Stimulated activated CD8-positive, alpha-beta memory T cell treated with anti-CD3 and anti-CD28 coated beads, Interleukin-15, amount 100 ng/mL, for 1 hour (primary cell): ENCODE data around the gene ULK3.

Experiments
- DNase-seq: peaks from one replicate; pipeline ENCODE4 v3.0.0-alpha.2; 2020; ENCODE audit warnings: low read depth

The ULK3 gene

DNA sequence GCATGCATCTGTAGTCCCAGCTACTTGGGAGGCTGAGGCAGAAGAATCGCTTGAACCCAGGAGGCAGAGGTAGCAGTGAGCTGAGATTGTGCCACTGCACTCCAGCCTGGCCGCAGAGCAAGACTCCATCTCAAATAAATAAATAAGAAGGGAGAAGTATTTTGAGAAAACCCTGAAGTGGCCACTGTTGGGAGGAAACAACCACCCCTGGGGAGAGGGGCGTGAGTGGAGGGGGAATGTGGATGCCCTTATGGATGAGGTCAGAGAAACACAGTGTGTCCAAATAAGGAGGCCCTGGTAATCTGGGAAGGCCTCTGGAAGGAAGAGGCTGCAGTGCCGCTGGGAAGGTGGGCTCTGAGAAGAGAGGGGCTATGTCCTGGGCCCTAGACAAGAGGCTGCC, 20.7 kb downstream of the ULK3 start:
- no peak for DNase-seq

DNA sequence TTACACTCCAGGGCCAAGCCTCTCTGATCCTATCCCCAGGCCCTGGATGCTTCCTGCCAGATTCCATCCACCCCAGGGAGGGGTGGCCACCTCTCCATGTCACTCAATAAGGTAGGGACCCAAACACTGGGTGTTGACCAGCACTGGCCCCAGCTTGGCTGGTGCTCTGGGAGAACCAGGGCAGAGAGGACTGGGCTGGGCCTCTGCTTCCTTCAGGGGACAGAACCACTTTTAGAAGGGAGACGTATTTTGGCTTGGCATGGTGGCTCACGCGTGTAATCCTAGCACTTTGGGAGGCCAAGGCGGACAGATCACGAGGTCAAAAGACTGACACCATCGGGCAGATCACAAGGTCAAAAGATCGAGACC, 21.2 kb downstream of the ULK3 start:
- no peak for DNase-seq

DNA sequence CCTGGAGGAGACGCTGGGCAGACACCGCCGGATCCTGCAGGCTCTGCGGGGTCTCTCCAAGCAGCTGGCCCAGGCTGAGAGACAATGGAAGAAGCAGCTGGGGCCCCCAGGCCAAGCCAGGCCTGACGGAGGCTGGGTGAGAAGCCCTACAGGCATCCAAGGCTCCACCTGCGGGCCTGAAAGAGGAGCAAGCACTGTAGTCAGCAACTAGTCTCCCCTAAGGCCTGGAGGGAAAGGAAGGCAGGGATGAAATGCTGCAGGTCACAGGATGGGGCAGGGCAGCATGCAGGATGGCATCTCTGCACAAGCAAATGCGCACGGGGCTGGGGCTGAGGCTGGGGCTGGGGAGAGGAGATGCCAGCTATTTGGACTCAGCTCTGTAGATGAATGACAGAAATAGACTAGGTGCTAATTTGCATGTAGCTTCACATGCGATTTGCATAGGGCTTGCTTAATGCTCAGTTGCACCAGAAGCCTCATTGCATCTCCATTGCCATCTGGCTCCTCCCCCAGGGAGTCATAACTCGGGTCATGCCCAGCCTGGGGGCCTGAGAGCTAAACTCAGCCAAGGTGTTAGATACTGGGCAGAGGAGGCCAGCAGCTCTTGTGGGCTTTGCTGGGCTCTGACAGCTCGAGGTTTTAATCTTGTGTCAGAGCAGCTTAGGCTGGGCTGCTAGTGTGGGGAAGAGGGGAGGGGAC, 21.7 kb downstream of the ULK3 start:
- no peak for DNase-seq

DNA sequence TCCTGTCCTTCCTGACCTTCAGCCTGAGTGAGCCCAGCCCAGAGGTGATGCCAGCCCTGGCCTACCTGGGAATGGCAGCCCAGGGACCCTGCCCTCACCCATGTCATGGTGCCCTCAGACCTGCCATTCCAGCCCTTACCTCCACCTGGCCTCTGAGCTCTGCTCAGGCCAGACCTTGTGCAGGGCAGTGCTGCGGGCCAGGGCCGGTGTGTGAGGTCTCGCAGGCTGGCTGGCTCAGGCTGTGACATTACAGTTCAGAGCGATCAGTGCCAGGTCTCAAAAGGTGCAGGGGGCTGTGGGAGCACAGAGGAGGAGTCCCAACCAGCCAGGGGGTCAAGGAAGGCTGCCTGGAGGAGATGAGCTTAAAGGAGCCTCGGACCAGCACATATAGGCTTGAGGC, 22.9 kb downstream of the ULK3 start:
- DNase-seq, result no peak

DNA sequence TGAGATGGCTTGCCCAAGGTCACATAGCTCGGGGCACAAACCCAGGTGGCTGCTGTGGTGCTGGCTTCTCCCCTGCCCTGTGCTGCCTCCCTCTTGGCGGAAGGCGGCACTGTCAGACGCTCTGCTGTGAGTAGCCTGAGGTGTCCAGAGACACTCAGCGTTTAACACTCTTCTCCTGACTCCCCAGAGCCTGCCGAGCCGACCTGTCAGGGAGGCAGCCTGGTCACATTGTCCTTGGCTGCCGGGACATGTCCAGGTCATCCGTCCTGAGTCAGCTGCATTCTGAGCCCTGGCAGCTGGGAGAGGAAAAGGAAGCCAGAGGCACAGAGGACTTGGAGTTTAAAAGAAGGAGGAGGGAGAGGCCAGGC, 25.6 kb downstream of the ULK3 start:
- no peak for DNase-seq

DNA sequence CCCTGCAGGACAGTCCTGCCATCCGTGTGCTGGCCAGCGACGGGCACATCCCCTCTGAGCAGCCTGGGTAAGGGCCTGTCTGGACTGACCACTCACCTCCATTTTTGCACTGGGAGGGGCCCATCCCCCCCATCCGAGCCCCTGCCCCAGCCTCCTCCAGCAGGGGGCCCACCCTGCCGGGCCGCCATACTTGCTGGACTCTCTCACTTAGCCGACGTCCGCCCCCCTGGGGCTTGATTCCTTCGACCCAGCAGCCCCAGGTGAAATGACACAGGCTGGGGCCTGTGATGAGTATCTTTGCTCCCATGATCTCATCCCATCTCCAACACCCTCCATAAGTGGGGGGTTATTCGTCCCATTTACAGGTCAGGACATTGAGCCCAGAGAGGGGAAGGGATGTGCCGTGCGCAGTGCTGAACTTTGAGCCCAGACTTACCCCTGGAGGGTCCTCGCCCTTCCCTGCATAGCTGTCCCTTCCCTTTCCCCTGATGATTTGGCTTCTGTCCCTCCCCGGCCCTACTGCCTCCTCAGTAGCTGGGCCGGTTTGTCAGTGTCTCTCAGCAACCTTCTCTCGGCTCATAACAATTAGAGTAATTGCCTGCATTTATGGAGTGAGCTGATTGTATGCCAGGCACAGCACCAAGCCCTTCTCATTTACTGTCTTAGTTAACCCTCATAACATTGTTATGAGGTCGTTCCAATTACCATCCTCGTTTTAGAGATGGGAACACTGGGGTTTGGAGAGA, 26.2 kb downstream of the ULK3 start:
- DNase-seq, result no peak

DNA sequence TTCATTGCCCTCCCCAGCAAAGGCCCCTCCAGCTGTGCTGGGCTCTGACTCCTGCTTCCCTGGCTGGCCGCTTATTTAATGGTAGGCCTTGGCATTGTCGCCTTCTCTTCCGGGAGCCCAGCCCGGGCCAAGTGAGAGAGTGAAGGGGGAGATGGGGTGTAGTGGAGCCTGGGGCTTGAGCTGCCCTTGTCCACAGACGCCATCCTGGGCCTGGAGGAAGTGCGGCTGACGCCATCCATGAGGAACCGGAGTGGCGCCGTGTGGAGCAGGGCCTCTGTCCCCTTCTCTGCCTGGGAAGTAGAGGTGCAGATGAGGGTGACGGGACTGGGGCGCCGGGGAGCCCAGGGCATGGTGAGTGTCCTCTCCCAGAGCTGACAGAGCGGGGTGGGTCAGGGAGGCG, 27.0 kb downstream of the ULK3 start:
- no peak for DNase-seq

DNA sequence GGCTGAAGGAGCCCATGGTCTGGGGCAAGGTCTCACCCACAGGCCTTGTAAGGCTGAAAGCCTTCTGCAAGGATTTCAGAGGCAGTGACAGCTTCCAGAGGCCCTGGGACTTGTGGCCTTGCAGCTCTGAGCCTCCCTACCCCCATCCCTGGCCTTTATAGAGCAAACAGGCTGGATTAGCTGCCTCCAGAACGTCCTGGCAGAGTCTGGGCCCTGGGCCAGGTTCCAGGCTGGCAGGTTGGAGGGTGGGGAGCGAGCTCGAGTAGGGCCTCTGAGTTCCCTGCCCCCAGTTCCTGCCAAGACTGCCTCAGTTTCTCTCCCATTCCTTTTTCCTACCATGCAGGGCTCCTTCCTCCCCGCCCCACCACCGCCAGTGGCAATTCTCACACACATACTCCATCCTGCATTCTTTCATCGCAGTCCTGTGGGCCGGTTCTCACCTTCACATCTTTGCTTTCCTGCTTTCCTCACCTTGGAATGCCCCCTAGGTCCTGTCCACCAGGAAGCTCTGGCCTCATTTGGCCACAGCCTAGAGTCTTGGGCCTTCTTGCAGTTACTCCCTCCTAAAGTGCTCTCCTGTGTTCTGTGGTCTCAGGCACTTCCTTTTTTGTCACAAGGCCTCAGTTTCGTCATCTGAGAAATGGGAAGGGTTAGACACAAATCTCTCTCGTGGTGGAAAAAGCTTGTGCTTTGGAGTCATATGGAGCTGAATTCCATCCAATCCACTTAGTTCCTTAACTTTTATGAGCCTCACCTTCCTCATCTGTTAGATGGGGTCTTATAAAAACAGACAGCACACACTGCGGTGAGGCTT, 27.6 kb downstream of the ULK3 start:
- no peak for DNase-seq

DNA sequence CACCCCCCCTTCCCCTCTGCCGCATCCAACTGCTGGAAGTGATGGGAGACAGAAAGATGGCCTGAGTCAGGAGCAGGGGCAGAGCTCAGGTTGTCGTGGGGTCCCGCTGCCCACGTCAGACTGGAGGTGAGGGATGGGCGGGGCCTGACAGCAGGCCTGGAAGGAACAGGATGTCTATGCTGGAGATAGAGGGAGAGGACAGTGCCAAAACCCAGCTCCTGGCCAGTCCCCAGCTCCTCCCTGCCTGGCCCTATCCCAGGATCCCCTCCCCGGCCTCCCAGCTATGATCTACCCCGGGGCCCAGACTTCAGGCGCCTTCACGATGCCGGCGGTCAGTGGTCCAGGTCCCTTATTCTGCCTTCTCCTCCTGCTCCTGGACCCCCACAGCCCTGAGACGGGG, 30.4 kb downstream of the ULK3 start, which contains the start of gene LMAN1L:
Gene LMAN1L (plus strand): TSS at position 303 of the 400 bp plus-strand sequence. CDS start 20 bp downstream, at position 323.
- no peak for DNase-seq

DNA sequence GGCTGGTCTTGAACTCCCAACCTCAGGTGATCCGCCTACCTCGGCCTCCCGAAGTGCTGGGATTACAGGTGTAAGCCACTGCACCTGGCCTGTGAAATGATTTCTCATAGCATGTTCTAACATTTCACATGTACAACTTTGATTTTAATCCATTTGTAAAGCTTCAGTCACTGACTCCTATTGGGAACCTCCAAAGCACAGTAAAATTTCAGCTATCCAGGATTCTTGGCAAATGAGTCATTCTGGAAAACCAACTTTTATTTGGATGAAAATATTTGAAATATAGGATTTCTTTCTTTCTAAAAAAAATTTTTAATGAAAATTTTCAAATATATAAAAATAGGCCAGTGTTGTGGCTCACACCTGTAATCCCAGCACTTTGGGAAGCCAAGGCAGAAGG, 33.0 kb downstream of the ULK3 start:
- DNase-seq, result no peak

DNA sequence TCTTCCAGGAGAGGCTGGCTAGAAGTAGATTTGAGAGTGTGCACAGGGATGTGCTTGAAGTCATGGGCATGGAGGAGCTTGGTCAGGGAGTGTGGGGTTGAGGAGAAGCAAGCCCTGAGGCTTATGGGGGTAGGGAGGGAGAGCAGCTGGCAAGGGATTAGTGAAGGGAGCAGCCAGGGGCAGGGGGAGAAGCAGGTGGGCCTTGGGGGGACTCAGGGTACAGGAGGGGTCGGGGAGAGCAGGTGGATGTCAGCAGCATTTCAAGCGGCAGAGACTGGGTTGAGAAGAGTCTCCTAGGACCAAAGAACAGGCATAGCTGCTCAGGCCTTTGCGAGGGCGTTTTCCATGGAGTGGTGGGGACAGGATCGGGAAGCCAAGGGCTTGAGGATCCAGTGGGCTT, 33.7 kb downstream of the ULK3 start:
- DNase-seq, result no peak

DNA sequence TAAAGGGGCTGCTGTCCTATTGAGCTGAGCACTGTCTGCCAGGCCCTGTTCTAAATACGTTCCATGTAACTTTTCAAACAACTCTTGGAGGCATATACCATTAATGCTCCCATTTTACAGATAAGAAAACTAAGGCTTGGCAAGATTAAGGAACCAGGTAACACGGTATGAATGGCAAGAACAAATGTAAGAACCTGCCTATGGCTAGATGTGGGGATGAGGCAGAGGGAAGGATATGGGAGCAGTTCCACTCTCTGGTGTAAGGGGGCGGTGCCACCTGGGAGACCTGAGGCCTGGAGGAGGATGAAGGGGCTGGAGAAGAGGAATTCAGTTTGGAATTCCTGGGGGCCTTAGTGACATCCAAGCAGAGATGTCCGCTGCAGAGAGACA, 34.1 kb downstream of the ULK3 start:
- no peak for DNase-seq

DNA sequence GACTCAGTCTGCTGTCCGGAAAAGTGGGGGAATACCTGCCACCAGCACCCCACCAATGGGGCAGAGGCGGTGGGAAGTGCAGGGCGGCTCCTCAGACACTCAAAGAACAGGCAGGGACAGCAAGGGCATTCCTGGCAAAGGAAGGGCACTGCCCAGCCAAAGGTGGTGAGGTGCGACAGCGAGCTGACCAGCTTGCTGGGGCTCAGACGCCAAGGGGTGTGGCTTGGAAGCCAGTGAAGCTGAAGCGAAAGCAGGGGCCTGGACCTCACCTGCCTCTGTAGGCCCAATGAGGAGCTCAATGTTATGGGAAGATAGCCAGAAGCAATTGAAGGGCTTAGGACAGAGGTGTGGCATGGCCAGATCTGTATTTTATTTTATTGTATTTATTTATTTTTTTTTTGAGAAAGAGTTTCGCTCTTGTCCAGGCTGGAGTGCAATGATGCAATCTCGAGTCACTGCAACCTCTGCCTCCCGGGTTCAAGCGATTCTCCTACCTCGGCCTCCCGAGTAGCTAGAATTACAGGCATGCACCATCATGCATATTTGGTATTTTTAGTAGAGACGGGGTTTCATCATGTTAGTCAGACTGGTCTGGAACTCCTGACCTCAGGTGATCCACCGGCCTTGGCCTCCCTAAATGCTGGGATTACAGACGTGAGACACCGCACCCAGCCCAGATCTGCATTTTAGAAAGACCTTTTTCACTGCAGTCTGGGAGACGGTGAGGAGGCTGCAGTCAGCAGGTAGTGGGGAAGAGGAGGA, 34.7 kb downstream of the ULK3 start:
- DNase-seq, result no peak

DNA sequence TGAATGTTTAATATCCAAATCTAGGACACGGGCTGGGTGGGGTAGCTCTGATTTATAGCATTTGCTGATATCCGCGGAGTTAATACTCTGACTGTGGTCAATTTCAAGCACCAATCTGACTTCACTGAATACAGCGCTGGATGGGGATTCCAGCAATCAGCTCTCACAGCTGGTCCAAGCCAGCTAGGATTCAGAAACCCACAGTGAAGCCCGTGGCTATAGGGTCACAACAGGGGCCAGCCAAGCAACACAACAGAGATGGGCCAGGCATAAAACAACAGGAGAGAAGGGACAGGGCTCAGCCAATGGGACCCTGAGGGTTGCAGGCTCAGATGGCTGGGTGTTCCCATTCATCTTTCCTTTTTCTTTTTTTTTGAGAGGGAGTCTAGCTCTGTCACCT, 35.7 kb downstream of the ULK3 start:
- no peak for DNase-seq

DNA sequence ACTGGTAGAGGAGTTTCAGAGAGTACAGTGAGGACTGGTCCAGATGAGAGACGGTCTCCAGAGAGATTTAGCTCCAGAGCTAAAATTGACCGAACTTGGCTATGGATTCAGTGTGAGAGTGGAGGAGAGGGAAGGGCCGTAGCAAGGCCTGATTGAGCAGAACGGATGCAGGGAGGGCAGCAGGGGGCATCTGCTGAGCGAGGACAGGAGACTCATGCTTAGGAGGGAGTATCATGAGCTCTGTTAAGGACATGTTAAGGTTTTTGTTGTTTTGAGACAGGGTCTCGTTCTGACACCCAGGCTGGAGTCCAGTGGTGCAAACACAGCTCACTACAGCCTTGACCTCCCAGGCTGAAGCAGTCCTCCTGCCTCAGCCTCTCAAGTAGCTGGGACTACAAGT, 38.0 kb downstream of the ULK3 start:
- no peak for DNase-seq

DNA sequence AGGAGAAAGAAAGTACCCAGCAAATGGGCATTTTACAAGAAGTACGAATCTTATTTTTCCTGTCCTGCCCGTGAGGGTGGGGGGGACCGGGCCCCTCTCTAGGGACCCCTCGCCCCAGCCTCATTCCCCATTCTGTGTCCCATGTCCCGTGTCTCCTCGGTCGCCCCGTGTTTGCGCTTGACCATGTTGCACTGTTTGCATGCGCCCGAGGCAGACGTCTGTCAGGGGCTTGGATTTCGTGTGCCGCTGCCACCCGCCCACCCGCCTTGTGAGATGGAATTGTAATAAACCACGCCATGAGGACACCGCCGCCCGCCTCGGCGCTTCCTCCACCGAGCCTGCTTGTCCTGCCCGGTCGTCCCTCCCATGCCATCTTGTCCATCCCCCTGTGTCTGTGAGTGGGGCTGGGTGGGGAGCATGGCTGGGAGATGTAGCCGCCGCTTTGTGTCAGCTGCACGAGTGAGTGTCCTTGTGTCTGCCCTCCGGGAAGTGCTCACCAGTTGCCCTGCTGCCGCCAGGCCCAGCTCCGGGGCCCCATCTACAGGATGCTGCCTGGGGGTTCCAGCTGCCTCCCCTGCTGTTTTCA, 40.0 kb downstream of the ULK3 start:
- no peak for DNase-seq

DNA sequence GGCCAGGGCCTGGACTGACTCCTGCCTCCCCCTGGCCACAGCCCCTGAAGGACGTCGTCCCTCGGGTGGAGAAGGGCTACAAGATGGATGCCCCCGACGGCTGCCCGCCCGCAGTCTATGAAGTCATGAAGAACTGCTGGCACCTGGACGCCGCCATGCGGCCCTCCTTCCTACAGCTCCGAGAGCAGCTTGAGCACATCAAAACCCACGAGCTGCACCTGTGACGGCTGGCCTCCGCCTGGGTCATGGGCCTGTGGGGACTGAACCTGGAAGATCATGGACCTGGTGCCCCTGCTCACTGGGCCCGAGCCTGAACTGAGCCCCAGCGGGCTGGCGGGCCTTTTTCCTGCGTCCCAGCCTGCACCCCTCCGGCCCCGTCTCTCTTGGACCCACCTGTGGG, 40.7 kb downstream of the ULK3 start:
- no peak for DNase-seq

DNA sequence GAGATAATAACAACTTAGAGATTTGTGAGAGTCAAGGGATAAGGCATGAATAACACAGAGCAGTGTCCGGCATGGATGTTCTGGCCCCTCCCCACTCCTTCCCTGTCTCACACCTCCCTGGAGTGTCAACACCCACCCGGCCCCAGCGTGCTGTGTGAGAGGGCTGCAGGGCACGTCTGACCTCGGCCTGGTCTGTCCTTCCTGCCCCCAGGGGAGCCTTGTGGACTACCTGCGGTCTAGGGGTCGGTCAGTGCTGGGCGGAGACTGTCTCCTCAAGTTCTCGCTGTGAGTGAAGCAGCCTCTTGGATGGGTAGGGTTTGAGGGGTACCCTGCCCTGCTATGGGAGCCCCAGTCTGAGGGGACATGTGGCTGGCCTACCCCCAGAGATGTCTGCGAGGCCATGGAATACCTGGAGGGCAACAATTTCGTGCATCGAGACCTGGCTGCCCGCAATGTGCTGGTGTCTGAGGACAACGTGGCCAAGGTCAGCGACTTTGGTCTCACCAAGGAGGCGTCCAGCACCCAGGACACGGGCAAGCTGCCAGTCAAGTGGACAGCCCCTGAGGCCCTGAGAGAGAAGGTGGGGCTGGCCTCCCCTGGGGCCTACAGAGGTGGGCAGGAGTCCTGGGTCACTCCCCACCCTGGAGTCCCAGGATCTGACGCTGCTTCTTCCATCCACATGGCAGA, 41.5 kb downstream of the ULK3 start:
- no peak for DNase-seq

DNA sequence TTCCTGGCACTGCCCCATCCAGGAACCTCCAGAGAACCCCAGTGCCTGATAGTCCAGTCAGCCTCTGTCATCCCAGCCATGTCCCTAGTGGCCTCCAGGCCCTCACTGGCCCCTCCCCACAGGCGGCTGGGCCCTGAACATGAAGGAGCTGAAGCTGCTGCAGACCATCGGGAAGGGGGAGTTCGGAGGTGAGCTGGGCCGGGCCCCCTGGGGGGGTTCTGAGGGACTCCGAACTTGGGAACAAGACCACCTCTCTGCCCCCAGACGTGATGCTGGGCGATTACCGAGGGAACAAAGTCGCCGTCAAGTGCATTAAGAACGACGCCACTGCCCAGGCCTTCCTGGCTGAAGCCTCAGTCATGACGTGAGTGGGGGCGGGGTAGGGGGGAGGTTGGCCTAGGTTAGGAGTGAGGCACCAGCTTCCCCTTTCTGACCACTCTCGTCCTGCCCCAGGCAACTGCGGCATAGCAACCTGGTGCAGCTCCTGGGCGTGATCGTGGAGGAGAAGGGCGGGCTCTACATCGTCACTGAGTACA, 42.3 kb downstream of the ULK3 start:
- DNase-seq, result no peak

DNA sequence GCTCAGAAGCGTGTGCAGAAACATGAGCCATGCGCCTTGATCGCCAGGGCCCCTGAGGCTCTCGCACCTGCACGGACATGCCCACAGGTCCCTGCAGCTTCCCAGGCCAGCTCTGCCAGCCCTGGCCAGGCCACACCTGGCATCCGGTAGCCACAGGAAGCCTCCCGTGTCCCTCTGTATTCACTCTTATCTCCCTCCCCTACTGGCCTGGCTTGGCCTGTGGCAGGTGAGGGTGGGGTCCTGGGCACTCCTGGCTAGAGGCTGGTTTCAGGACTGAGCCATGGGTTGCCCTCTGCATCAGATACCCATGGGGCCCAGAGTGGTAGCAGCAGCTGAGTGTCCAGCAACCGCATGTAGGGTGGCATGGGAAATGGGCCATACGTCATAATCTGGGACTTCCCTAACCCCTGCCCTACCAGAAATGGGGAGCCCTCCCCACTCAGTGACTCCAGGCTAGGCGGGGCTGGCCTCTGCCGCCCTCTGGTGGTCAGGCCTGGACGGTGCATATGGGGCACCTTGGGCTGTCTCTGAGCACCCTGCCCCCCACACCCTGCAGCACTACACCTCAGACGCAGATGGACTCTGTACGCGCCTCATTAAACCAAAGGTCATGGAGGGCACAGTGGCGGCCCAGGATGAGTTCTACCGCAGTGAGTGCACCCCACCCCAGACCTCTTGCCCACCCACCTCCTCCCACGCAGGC, 42.9 kb downstream of the ULK3 start:
- DNase-seq, result peak; percentile 69
